Inflammatory macrophage treated with lipopolysaccharide for 1 hour (primary cell): ENCODE results near the gene HOXD11.
A peak's percentile ranks its signal among the peaks of the same experiment; 100 is the strongest.

Experiments used
- DNase-seq, 2 donors: peaks; one replicate each; pipeline ENCODE4 v3.0.0-alpha.2; 2020 to 2022

HOXD11 gene

GRCh38 chr2:176122683-176123410, 15.8 kb downstream of the HOXD11 start, which contains the start of gene HOXD9:
TSS of gene HOXD9 (plus strand) at chr2:176122719. CDS start at chr2:176122769, 50 bp downstream.
- no peak for DNase-seq

GRCh38 chr2:176123411-176124109, 16.5 kb downstream of the HOXD11 start:
- DNase-seq: no peak

GRCh38 chr2:176124110-176124946, 17.2 kb downstream of the HOXD11 start:
- no peak for DNase-seq

DNA sequence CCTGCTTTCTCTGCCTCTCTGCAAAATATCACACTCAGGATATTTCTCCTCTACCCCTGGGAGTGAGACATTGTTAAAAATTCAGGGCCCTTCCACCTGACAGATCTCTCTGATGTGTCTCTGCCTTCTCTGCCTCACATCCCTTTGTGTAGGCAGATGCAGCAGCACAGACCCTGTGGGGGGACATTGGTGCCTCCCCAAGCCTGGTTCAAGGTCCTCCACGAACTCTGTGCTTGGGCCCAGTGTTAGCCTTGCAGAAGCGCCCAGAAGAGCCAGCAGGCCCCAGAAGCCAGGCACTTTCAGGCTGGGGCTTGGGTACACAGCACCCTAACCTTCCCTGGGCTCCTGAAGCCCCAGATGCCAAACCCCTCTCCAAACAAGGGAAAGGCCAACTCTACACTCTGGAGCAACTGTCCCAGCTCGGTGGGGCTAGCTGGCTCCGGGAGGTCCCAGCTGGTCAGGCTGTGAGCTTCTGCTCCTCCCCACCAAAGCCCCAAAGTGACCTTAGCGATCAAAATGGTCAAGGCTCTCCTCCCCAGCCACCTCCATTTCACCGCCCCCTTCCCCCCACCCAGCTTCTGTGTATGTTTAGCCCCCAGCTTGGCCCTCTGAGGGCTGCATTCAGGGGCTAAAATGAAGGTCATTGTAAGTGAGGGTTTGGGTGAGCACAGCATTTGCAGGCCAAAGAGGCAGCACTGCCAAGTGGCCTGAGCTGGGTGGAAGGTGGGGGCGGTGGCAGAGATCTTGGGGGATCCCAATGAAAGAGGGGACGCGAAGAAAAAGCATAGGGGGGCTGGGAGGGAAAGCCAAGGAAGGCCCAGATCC, 18.1 kb downstream of the HOXD11 start:
- DNase-seq: no peak

DNA sequence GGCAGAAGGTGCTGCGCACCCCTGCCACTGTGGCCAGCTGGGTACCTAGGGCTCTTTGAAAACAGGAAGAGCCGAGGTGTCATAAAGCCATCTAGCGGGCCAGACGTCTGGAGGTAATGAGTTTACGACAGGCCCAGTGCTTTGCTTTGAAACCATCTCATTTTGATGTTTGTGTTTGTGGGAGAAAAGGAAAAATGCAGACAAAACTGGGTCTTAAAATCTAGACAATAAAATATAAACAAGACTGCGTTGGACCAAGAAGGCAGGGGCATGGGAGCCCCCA, 18.6 kb downstream of the HOXD11 start:
- DNase-seq: no peak

GRCh38 chr2:176126929-176127773, 20.1 kb downstream of the HOXD11 start:
- peak; percentile 36 to 89 for DNase-seq

GRCh38 chr2:176127774-176128072, 20.6 kb downstream of the HOXD11 start:
- no peak for DNase-seq

- no peak for DNase-seq
Observed at GRCh38 chr2:176128172-176128981, 21.3 kb downstream of the HOXD11 start.

DNA sequence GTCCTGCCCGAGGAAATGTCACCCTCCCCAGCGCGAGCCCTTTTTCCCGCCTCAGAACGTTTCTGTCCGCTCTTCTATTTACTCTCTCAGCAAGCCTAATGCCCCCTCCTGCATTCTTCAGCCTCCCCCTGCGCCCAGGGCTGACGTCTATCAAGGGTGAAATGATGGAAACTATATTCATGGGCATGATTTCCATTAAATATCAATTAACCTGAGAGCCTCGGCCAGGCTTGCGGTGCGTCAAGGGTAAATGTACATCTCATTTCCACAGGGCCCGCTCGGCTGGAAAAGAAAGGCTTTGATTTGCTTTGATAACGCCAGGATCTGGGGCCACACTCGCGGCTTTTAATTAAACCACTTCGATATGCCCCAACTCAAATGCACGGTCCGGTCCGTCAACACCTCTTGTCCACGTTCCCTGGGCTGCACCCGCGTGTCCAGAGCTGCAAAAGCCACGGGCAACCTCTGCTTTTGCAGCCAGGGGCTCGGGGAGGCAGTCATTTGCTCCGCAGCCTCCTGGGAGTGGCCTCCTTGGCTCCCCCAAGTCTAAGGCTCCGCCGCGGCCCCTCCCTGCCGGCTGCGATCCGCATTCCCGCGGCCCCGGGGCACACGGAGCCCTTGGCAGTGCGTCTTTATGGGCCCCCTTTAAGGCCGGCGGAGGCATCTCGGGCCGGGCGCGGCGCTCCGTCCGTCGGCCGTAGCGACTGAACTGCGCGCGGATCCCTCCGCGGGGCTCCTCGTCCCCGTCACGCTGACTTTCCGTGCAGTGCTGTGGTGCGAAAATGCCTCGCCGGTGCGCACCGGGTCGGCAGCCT, 22.1 kb downstream of the HOXD11 start, which contains the start of gene HOXD8:
Gene HOXD8, plus strand, starts transcription at position 724 of the 815 bp plus-strand sequence. CDS start 662 bp downstream, outside the sequence.
- DNase-seq: no peak

- no peak for DNase-seq
Observed at GRCh38 chr2:176129813-176130146, 22.7 kb downstream of the HOXD11 start.

GRCh38 chr2:176130147-176130956, 23.3 kb downstream of the HOXD11 start:
- DNase-seq: no peak

- no peak for DNase-seq
Observed at GRCh38 chr2:176130957-176131847, 24.1 kb downstream of the HOXD11 start.

DNA sequence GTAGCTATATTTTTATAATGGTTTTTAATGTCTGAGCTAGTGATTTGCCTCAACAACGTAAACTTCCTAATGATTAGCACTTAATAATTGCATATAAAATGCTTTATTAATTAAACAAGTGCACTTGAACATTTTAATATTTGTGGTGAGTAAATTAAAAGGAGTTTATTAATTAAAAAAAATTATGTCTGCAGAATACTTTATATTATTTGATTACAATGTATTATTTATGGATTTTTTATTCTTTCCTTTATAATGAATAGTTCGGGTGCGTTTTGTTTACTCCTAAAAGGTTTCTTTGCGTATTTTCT, 24.7 kb downstream of the HOXD11 start:
- no peak for DNase-seq

DNA sequence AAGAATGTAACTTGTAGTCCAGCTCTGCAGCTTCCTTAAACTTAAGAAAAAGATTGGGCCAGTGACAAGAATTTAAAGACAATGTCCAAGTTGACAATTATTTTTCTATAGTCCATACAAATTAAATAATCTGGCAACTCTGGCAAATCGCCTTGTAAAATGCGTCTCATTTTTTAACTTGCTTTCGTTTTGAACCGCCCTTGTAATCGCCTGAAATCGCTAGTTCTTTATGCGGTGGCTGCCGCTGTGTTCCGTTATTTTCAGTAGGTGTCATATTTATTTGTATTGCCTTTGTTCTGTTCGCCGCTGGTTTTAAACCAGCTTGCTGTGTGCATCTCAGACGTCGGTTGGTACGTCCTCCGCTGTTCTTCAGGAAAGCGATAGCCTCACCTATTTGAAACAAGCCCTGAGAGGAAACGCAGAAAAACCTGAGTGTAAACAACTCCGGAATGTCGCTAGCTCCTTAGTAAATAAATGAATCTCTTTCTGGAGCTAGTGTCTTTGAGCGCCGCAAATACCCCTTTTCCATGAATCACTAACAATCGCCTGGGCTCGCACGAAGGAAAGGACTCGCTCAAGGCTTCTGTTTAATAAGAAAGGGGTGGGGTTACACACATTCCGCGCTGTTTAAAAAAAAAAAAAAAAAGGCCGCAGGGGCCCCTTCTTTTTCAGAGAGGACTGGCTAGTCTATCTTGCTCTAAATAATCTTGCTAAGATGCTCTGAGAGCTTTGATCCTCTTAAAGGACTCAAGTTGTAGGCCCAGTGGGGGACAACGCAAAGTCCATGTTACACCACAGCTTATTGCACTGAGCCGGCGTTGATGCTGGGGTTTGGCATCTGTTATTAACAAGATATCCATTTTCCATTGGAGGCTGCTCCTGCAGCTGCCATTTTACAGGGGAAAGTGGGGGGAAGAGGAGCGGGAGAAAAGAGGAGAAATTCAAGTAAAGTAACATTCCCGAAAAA, 25.4 kb downstream of the HOXD11 start:
- peak; percentile 10 to 30 for DNase-seq

DNA sequence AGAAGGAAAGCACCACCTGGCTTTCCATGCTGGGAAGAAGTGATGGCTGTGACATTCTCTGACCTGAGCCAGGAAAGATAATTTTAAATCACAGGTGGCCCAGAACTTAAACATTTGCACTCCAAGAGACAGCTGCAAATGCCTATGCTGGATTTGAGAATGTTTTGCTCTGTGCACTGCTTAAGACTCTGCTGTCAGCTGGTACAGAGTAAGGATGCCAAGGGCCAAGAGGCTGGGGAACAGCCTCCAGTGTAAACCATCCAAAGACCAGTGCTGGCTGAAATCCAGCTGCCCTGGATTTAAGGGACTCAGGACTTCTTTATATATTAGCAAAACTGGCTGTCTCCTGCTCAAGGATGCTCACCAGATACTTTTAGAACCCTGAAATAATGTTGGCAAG, 26.3 kb downstream of the HOXD11 start:
- no peak for DNase-seq

- no peak for DNase-seq
Observed at GRCh38 chr2:176134035-176134434, 27.0 kb downstream of the HOXD11 start.

- no peak for DNase-seq
Observed at GRCh38 chr2:176135035-176135440, 28.0 kb downstream of the HOXD11 start.
